Embryonic facial prominence (tissue), 1 donor: ENCODE data around the gene CYP11A1.

Experiments used
- DNase-seq: peaks from one replicate; pipeline ENCODE4 v3.0.0-alpha.2; 2016; ENCODE audit errors: extremely low spot score

Gene CYP11A1

DNA sequence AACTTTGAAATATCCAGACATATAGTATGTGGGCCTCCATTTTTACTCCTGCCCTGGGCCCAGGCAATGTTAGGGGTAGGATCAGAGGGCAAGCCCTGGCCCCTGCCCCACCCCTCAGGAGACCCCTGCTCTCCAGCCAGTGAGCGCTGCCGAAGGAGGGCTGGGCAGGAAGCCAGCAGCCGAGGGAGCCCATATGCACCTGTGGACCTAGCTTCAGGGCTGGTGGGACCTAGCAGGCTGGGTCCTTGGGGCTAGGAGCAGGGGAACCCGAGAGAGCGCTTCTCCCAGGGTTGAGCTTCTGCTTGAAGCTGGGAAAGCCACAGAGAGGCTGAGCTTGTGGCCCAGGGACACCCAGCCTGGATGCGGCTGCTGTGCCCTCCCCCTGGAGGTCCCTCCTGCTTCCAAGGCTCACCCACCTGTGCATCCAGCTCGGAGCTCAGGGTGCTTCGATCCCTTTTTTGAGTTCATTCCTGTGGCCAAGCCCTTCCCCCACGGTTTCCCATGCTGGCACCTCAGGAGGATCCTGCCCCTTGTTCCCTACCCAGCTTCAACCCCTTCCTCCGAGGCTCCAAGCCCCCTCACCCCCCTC, 21.0 kb upstream of the CYP11A1 start:
- DNase-seq, result no peak

DNA sequence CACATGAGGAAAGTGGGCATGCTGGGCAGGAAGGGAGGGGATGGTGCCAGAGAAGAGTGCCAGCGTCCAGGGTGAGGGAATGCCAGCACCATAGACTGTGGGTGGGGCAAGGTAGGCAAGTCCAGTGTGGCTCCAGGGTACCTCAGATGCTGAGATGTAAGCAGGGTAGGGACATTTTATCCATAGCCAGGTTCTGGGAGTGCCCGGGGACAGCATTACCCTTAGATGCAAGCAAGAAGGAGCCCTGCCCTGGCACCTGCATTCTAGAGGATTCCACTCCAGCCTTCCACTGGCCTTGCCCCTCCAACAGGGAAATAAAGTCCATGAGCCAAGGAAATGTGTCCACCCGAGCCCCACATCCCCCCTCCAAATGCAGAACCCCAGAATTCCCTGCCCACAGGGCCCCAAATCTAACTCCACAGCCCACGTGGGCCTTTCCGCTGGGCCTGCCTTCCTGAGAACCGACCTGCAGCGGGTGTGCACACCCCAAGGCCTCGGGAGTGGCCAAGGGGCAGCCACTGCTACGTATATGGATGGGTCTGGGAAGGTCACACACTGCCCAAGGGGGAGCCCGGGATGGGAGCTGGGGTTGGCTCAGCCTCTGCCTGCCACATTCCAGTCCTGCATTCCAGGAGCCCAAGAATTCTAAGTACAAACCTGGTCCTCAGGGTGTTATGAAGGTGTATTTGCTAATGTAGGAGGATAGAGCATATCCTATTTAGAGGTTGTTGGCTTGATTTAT, 20.3 kb upstream of the CYP11A1 start:
- no peak for DNase-seq

DNA sequence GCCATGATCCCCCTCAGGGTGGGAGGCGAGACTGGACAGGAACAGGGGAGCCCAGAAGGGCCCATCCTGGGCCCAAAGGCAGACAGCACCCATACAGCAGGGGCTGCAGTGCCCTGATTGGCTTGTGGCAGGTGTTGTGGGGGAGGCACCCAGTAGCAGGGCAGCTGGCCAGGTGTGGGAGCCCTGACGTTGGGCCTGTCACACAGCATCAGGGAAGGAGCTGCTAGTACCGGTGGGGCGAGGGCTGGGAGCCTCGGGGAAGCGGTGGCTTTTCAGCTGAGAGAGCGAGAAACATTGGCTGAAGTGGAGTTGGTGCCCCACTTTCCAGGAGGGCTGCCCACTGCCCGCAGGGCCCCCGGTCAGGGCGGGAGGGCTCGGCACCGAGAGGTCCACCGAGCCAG, 19.7 kb upstream of the CYP11A1 start:
- DNase-seq, result no peak

DNA sequence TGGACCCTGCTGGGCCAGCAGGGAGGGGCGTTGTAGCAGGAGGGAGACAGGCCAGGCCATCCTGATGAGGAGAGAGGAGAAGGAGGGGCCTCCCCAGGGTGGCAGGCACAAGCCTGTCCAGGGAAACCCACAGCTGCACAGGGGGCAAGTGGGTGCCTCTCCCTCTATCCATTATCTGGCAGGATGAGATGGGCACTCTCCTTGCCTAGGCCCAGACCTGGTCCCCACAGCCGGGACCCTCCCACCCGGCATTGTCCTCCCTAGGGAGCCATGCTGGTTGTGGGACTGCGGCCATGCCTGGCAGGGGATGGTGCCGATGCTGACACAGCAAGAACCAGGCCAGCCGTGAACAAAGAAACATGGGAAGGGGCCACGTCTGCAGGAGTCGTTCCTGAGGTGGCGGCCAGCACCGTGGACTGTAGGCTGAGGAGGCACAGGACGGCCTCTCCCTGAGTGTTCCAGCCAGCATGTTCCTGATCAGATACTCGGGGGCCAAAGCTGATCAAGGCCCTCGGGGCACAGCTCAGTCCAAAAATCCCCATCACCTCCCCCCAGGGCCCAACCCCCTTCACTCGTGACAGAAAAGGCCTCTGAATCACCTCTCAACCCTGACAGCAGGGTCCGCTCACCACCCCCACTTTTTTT, 19.2 kb upstream of the CYP11A1 start:
- DNase-seq, result no peak

DNA sequence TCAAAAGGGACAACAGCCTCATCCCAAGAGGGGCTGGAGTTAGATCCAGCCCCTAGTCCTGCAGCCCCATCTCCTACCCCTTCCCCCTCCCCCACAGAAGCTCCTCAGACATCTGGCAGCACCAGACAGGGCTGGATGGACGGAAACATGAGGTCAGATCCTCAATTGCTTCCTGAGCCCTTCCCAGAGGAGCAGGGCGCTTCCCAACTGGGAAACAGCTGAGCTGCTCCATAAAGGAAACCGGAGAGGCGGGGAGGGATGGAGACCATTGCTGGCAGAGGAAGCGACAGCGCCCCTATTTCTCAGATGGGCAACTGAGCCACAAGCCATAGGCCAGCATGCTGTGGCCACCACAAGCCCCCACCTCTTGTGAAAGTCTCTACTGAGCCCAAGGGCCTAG, 18.3 kb upstream of the CYP11A1 start:
- DNase-seq, result no peak

- DNase-seq, result no peak
These were observed 17.6 kb upstream of the CYP11A1 start for GRCh38 chr15:74384881-74385643.

DNA sequence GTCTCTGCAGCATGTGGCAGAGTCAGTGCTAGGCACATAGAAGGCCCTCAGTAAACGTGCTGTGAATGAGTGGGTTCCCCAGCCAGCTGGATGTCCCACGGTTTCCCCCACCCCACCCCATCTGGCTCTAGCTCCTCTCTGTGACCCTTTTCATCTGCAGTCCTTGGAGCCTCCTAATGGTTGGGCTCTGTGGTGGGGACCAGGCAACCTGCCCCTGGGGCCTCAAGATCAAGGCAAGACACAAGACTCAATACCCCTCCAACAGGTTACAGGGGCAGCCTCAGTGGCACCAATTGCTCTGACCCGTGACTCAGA, 17.1 kb upstream of the CYP11A1 start:
- no peak for DNase-seq

- DNase-seq, result no peak
These were observed 16.5 kb upstream of the CYP11A1 start for GRCh38 chr15:74383695-74384565.

DNA sequence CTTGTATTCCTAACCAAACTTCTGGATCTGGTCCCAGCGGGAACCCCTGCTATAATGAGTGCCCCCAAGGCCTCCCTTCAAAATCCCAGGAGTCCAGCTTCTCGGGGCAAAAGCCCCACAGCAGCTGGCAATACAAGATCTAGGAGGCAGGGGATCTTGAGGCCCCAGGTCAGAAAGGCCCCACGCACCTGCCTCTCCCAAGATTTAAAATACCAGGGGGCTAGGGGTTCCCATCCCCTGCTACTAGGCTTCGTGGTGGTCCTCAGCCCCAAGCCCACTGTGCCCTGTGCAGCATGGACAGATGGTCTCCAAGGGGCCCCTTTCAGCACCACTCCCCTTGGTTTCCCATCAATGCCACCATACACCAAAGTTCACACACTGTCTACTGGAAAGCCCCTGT, 15.8 kb upstream of the CYP11A1 start:
- DNase-seq, result no peak

GRCh38 chr15:74382004-74382816, 14.8 kb upstream of the CYP11A1 start:
- no peak for DNase-seq

- DNase-seq, result no peak
These were observed 14.0 kb upstream of the CYP11A1 start for GRCh38 chr15:74381481-74381880.

- no peak for DNase-seq
These were observed 13.7 kb upstream of the CYP11A1 start for GRCh38 chr15:74381190-74381453.

DNA sequence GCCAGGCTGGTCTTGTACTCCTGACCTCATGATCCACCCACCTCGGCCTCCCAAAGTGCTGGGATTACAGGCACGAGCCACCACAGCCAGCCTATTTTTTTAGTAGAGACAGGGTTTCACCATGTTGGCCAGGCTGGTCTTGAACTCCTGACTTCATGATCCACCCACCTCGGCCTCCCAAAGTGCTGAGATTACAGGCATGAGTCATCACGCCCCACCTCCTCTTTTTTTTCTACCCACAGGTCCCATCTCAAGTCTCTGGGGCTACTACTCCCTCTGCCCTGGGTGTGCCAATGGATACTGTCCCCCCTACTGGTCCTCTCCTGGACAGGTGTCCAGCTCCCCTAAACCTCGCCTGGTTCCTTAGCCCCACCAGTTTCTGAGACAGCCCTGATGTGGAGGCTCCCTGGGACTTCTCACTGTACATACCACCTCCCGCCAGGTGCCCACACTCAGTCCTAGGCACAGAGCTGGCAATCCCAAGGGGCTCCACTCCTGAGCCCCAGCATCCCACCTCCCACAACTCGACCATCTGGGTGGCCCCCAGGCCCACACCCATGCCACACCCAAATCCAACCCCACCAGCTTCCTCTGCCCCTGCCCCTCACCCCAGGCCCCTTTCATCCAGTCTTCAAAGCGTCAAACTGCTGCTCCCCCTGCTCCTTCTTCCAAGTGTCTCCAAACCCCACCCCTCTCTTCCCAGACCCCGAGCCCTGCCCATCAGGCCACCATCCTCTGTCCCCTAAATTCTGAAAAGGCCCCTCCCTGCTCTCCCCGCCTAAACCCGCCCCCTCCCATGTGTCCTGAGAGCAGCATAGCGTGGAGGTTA, 13.1 kb upstream of the CYP11A1 start:
- DNase-seq, result no peak

DNA sequence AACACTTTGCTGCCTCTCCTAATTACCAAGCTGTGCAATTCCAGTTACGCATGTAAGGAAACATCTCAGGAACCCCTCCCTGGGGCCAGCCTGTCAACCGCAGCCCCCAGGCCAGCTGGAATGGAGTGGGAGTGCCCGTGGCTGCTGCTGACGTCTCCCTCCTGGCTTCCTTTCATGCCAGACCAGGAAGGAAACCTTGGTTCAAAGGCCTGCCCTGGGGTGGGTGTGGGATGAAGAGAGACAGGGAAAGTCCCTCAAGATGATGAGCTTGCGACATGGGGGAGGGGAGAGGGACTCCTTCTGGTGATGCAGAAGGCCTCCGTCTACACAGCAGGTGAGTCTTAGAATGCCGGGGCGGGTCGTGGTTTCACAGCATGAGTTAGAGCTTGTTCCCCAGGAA, 11.4 kb upstream of the CYP11A1 start:
- DNase-seq, result no peak

DNA sequence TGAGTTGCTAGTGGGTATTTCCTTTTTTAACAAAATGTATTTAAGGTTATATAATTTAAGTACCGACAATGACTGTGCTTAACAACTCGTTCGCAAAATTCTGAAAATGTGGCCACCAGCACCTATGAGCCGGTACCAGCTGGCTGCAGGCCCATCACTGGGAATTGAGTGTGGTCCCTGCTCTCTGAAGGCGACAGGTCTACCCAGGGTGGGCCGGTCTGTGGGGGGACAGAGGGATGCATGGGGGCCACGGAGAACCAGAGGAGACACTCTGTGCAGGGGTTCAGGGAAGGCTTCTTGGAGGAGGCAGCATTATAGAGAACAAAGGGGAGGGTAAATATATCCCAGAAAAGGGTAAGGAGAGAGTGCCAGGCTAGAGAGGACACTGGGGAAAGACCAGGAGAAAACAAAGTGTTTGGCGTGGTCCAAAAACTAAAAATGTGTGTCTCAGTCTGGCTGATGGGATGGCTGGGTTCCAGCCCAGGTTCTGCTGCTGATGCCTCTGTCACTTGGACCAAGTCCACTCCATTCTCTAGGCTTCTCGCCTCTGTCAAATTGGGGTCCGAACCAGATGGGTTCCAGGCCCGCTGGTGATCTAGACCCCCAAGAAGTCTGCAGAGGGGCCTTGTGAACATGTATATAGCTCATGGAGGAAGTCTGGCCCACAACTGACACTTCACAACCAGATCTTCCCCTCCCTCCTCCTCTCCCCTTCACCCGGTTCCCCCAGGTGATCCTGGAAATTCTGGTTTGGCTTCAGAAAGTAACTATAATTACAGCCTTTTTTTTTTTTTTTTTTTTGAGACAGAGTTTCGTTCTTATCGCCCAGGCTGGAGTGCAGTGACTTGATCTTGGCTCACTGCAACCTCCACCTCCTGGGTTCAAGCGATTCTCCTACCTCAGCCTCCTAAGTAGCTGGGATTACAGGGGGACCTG, 10.7 kb upstream of the CYP11A1 start:
- no peak for DNase-seq

DNA sequence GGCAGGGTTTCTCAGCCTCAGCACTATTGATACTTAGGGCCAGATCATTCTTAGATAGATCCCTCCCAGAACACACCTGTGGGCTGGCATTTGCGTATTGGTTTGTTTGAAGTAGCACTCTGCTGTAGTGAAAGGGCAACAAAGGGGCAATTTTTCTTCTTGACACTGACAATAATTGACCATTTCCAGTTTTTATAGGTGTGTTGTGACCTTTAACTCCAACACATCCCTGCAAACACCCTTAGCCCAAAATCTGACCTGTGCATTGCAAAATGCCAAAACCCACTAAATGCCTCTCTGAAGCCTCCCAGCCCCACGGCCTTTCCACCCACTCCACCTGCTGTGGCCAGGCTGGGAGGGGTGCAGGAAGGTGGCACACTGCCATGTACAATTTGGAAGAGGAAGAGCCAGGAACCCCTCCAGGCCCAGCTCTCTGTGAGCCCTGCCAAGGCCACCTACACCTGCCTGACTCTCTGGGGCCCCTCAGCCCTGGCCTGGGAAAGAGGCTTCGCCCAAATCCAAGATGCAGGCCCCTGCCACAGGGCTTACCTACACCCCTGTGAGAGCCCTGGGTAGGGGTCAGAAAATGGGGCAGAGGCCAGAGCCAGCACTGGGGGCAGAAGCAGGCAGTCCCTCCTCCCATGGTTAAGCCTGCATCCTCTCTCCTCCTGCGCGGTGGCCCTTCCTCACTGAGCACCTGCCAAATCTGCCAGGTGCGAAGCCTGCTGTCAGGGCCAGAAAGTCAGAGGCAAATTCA, 9.6 kb upstream of the CYP11A1 start:
- DNase-seq, result no peak

DNA sequence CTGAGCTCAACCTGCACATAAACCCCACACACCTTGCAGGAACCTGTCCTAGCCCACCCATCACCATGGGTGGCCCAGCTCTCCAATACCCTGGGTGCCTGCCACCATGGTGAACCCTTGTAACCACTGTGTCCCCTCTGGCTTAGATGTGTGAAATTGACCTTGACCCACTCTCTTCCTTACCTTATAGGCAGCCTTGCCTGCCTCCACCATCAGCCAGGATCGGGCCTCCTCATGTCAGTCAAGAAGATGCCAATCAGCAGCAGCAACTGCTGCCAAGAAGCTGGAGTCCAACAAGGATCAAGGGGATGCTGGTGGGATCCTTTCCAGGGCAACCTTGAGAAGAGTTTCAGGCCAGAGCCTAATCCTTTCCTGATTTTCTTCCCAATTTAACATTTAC, 8.8 kb upstream of the CYP11A1 start:
- DNase-seq, result no peak

- DNase-seq, result no peak
These were observed 7.9 kb upstream of the CYP11A1 start for GRCh38 chr15:74375303-74375693.
